ENCODE measurements around the gene NKX3-2.

GRCh38 chr4:13545394-13545808 is 1.1 kb upstream of the NKX3-2 start:
- TF ChIP-seq RARB (CRISPR knock-in tag; IDR thresholded peaks at IDR 0.05) (no peak), ZFP3 (CRISPR knock-in tag; IDR thresholded peaks at IDR 0.05) (no peak), GLIS3 (CRISPR knock-in tag; IDR thresholded peaks at IDR 0.05) (no peak), ARNTL (CRISPR knock-in tag; IDR thresholded peaks at IDR 0.05; ENCODE audit: borderline replicate concordance, low read depth) (no peak)
